SK-N-DZ (cell line): Measurements from ENCODE around the gene GRIK5. TPM values are rescaled to one million over a fixed set of nuclear protein-coding genes. Genes with fewer than 3 reads are reported as not detected.
"Not testable (repeated sequence)": the region's sequence is repeated elsewhere in the genome, so short reads cannot be mapped to it uniquely, and the experiment has no call there.

Experiments used
- DNase-seq: peaks from one replicate; pipeline ENCODE4 v3.0.0-alpha.2; 2015; ENCODE audit warnings: low spot score
- polyA plus RNA-seq, 2 experiments: library from polyadenylated mRNA; depleted of rRNA; stranded (reverse); fragments of >200 nt; gene quantifications; 2 replicates each; pipeline ENCODE4 v1.2.3, GENCODE V29; 2014

GRIK5 gene, protein sequence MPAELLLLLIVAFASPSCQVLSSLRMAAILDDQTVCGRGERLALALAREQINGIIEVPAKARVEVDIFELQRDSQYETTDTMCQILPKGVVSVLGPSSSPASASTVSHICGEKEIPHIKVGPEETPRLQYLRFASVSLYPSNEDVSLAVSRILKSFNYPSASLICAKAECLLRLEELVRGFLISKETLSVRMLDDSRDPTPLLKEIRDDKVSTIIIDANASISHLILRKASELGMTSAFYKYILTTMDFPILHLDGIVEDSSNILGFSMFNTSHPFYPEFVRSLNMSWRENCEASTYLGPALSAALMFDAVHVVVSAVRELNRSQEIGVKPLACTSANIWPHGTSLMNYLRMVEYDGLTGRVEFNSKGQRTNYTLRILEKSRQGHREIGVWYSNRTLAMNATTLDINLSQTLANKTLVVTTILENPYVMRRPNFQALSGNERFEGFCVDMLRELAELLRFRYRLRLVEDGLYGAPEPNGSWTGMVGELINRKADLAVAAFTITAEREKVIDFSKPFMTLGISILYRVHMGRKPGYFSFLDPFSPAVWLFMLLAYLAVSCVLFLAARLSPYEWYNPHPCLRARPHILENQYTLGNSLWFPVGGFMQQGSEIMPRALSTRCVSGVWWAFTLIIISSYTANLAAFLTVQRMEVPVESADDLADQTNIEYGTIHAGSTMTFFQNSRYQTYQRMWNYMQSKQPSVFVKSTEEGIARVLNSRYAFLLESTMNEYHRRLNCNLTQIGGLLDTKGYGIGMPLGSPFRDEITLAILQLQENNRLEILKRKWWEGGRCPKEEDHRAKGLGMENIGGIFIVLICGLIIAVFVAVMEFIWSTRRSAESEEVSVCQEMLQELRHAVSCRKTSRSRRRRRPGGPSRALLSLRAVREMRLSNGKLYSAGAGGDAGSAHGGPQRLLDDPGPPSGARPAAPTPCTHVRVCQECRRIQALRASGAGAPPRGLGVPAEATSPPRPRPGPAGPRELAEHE
- 11.5 and 14.1 TPM in 2 replicates for polyA plus RNA-seq (2014; cell fraction: cytosol; rRNA removed)
- polyA plus RNA-seq (2014; cell fraction: nucleus; rRNA removed): 16.0 and 32.3 TPM in 2 replicates

DNA sequence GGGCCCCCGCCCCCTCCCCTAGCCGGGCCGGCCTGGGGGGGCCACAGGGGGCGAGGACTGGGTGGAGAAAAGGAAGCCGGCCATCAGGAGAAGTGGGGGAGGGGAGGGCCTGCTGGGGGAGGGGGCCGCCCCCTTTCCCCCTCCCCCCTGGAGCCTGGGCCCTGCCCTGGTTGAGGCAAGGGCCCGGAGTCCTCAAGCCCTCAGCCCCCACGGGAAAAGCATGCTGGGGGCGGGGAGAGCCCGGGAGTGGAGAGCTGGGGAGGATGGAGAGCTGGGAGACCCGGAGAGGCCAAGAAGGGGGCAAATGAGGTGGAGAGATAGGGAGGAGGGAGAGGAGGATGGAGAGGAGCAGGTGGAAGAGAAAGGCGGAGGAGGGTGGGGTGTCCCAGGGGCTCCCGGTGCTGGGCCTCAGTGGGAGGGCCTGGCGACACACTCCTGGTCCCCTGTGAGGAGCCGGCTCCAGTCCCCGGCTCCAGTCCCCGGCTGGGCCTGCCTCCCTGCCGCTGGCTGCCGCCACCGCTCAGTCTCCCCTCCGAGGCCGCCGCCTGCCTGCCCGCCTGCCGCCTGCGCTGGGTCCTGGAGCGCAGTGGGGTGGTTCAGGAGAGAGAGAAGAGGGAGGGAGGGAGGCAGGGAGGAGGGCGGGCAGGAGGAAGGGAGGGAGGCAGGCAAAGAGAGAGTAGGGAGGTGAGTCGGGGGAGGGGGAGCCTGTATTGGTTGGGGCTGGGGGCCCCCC is at the start of gene GRIK5:
Gene GRIK5 (minus strand): TSS at position 588 of the 733 bp plus-strand sequence. CDS start 4,436 bp downstream, outside the sequence.
- peak; percentile 67 for DNase-seq

DNA sequence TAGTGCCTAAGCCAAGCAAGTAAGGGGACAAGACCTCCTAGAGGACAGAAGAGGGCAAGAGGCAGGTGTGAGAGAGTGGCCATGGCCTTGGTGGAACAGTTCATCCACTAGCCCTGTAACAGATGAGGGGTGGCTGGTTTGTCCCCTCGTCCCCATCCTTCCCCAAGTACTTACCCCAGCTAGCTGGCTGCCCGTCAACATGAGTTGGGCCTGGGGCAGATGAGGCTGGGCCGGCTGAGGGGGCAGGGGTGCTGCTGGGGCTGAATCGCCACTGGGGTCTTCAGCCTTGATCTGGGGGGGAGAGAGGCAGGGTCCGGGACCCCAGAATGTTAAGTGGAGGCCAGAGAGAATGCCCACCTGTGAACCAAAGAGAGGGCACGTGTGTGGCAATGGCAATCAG is 47.1 kb upstream of the GRIK5 start:
- DNase-seq: no peak

DNA sequence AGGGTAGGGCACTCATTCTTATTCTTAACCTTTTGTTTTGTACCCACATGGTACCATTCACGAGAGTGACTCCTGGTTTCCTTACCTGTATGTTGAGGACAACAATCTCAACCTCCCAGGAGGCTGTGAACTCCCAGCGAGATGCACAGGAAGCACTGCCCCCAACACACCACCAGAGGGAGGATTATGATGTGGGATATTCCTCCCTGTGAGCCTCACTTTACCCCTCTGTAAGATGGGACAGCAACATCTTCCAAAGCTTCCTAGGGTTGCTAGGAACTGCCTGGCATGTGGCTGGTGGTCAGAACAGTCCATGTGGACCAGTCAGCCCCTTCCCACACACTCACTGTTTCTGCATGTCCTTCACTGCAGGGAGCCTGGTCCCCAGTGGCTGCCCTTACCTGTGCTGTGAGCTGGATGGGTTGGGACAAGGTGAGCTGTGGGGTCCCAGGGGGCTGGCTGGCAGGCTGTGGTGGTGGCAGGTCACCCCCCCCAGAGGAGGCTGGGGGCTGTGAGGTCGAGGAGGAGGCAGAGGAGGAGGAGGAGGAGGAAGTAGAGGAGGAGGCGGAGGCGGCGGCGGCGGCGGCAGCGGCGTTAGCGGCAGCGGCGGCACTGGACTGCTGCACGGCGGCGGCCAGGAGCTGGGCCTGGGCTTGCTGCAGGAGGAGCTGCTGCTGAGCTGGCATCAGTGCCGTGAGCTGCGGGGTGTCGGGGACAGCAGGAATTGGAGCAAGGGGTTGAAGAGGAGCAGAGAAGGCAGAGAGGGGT is 46.5 kb upstream of the GRIK5 start:
- DNase-seq: no peak

DNA sequence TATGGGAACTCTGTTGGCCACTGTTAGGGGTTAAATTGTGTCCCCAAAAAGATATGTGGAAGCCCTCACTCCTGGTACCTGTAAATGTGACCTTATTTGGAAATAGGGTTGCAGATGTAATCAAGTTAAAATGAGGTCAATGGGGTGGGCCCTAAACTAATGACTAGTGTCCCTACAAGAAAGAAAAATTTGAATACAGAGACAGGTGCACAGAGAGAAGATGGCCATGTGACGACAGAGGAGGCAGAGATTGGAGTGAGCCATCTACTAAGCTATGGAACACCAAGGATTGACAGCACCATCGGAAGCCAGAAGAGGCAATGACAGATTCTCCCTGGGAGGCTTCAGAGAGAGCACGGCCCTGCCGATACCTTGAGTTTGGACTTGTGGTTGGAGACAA is 45.7 kb upstream of the GRIK5 start:
- no peak for DNase-seq

DNA sequence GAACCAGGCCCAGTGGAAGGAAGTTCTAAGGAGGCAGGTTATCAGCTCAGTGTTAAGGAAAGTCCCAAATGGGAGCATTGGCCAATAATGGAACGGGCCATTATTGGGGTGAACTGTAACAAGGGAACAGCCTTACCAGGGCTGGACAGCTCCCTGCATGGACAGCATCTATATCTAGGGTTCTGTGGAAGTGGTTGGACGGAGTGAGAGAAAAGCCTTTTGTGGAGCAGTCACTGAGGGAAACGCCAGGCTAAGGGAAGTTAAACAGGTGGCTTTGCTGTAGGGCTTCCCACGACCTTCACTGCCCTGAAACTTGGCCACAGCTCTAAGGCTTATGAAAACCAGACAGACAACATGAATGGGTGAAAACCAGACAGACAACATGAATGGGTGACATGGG is 45.2 kb upstream of the GRIK5 start:
- no peak for DNase-seq

DNA sequence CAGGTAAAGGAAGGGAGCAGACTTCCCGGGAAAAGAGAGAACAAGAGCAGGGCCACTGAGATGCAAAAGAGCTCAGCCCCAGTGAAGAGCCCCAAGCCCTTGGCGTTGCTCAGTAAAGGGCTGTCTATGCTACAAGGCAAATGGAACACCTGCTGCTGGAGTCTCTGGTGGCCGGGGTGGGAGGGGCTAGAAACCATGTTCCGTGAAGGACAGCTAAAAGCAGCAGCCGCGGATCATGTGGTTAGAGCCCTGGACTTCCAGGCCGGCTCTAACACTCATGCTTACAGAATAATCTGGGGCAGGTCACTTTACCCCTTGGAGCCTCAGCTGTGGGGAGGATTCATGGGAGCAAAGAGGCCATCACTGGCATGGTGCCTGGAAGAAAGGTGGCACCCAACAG is 44.4 kb upstream of the GRIK5 start:
- peak; percentile 74 for DNase-seq

DNA sequence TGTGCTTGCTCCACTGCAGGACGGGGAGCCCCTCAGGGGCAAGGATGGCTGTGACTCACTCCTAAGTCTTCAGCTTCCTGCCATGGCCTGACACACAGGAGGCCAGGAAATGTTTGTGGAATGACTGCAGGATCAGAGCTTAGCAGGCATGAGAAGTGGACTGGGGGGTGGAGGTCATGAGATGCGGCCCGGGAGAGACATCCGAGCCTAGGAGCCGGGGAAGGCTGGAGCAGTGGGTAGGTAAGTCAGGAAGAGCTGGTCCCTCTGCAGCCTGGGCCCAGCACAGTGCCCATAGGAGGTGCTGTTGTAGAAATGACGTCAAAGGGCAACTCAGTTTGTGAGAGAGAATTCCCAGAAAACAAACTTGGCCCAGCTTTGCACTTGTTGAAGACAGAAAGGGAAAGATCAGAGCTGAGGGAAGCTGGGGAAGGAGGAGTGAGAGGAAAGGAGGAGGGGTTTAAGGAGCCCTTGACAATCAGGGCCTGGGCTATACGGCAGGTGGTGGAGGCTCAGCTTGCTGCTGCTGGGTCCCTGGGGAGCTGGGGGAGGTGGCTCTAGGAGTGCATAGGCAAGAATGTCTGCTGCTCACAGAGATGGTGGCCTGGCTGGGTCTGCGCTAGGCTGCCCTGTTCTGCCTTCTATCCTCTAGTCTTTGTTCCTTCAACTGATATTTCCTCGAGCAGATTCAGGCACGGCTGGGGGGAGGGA is 43.8 kb upstream of the GRIK5 start:
- DNase-seq: peak; percentile 92

DNA sequence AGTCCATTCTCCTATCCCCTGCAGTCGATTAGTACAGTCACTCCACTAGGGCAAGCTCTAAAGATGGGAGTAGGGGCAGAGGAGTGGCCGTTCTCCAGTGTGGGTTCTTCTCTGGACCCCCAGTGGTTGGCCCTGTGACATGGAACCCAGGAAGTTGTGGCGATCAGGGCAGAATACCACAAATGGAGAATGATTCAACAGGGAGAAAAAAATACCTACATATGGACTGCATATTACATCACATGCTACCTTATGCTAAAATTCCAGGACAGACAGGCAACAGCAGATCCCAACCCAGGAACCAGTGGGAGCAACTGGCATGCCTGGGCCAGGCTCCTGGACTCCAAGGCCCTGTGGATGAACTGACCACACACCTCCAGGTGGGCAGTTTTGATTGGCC is 41.8 kb upstream of the GRIK5 start:
- no peak for DNase-seq

DNA sequence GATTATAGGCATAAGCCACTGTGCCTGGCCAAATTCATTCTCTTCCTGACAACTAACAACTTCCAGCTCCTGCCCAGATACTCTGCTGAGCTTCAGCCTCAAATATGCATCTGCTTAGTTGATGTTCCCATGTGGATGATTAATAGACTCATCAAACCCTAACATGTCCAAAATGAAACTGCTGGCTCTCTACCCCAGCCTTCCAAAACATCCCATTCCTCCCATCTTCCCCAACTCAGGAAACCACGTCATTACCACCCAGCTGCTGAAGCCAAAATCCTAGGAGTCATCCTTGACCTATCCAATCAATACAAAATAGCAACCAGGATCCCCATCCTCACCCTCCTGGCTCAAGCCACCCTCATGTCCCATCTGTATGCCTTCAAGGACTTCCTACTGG is 41.4 kb upstream of the GRIK5 start:
- DNase-seq: no peak

DNA sequence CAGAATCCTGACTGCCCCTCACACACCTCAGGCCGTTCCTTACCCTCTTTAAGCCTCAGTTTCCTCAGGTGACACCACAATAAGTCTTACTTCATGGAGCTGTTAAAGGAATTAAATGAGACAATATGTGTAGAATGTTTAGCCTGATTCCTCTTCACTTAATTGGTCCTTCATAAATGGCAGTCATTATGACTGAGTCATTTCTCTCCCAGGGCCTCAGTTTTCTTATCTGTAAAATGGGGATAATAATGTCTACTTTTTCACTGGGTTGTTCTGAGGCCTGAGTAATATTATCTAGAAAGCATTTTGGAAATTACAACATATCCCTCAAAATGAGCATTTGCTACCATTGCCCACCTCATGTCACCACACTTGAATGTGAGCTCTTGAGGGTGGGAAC is 40.7 kb upstream of the GRIK5 start:
- DNase-seq: no peak

DNA sequence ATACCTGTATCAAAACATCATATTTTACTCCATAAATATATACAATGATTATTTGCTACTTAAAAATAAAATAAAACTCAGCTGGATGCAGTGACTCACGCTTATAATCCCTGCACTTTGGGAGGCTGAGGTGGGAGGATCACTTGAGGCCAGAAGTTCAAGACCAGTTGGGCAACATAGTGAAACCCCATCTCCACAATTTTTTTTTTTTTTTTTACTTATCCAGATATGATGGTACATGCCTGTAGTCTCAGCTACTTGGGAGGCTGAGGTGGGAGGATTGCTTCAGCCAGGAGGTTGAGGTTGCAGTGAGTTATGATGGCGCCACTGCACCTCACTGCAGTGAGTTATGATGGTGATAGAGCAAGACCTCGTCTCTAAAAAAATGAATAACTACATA is 39.9 kb upstream of the GRIK5 start:
- no peak for DNase-seq

DNA sequence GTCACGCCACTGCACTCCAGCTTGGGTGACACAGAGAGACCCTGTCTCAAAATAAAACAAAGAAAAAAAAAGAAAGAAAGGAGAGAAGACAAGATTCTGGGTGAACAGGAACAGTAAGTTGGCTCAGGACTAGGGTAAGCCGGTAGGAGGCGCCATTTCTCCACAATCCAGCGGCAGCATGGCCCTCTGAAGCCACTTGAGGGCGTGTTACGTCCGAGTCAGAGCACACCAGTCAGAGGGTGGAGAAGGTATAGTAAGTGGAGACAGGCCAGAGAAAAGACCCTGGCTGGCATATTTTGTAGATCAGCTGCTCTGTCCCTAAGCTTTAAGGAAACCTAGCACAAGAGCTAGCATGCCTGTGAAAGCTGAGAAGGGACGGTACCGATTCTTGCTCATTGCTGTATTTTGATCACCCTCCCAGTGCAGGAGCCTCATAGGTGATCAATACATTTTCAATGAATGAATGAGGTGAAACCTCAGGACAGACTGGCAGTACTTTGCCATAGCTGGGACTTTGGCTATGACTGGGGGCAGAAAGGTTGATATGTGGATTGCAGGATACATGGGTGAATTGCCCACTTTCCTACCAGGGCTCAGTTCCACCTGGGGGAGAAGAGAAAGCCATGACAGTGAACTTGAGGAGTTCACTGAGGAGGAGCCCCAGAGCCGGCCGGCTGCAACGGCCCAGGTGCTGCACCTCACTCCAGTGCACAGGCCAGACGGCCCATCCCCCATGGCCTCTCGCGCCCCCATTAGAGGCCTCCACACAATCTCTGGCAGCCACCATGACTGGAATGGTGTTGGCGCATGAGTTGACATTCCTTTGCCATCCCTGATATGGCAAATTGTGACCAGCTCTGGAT is 38.8 kb upstream of the GRIK5 start:
- peak; percentile 85 for DNase-seq

DNA sequence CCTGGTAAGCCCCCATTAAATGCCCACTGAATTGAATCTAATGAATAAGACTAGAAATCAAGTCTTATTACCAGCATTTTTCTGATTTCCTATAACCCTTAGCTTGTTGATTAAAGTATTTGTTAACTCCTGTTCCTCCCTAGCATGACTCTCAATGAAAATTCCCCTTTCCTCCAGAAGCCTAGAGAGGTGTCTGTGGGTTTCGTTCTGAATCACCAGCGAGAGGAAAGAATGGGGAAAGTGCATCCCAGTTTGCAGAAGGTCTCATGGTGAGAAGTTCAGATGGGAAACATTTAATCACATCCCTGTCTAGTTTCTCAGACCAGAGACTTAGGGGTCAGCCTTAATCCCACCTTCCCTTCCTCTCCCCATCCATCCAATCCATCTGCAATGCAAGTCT is 35.4 kb upstream of the GRIK5 start:
- no peak for DNase-seq

DNA sequence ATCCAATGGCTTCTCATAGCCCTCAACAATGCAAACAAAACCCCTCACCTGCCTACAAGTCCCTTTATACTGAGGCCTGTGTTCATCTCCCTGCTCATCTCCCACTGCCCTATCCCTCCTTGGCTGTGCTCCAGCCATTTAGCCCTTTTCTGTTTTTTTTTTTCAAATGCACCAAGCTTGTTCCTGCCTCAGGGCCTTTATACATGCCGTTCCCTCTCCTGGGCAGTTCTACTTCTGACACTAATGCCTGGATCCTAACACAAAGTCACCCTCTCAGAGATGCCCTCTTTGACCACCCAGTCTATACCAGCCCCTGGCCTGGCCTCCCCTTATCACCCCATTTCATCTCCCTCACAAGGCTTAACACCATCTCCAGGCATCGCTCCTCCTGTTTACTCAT is 32.9 kb upstream of the GRIK5 start:
- DNase-seq: no peak

DNA sequence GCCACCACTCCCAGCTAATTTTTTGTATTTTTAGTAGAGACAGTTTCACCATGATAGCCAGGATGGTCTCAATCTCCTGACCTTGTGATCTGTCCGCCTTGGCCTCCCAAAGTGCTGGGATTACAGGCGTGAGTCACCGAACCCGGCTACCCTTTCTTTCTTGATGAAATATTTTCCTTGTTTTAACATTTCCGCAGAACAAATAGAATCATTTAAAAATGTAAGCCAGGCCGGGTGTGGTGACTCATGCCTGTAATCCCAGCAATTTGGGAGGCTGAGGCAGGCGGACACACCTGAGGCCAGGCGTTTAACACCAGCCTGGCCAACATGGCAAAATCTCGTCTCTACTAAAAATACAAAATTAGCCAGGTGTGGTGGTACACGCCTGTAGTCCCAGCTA is 30.2 kb upstream of the GRIK5 start:
- DNase-seq: not testable (repeated sequence)

DNA sequence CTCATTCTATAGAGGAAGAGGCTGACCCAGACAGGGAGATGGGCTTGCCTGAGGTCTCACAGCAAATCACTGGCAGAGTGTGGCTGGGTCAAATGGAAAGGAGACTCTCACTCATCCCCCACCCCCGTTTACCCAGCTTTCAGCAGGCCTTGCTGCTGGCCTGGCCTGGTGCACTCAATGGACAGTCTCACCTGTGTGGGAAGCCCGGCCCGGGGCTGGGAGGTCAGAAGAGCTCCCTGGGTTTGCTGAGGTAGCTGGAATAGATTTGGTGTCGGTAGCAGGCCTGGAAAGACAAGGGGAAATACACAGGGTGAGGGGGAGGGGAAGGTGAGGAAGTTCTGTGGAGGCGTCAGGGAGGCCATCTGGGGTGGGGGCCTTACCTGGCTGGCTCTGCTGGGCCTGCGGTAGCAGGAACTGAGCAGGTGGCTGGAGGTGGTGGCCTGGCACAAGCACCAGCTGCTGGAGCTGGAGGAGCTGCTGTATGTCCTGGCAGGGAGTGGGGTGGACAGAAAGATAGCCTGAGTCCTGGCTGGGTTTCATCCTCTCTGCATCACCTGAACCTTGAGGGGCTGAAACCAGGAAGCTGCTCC is 29.4 kb upstream of the GRIK5 start:
- DNase-seq: no peak

DNA sequence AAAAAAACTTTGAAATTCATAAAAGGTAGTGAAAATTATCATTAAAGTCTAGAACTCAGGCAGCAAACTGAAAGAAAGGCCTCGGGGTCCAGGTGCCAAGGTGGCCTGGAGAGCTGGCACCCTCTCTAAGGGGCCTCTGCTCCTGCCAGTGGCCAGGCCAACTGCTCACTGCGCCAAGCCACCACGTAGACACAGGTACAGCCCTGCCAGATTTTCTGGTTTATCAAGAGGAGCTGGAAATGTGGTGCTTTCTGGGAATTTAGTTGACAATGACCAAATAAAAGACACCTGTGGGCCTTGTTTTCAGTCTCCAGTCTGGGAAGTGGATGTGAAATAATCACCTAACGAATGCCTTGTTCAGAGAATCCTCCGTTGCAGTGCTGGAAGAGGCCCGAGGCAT is 28.8 kb upstream of the GRIK5 start:
- no peak for DNase-seq

DNA sequence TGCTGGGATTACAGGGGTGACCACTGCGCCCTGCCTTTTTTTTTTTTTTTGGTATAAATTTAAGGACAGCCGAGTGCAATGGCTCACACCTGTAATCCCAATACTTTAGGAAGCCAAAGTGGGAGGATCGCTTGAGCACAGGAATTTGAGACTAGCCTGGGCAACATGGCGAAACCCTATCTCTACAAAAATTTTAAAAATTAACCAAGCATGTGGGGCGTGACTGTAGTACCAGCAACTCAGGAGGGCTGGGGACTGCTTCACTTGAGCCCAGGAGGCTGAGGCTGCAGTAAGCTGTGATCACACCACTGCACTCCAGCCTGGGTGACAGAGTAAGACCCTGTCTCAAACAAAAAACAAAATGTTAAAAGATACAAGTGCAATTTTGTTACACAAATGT is 27.5 kb upstream of the GRIK5 start:
- no peak for DNase-seq
